K562 (cell line): ENCODE measurements around the gene TRIO. TPM values are rescaled to one million over a fixed set of nuclear protein-coding genes. Genes with fewer than 3 reads are reported as not detected.

ENCODE experiments used
- ATAC-seq: fragments of 200-7000 bp; cut with Tn5 transposase; 3 replicates; pipeline ENCODE4 v1.9.1; 2020; ENCODE audit warnings: moderate library complexity
- BruUV-seq: library from RNA; stranded (reverse); fragments of 400-500 nt; replicated peaks from 2 replicates; lab custom pipeline; 2021; lab: Mats Ljungman, UMichigan
- CTCF ChIA-PET: fragments of 300-600 bp; formaldehyde crosslinking; extraction: SDS; loops from one replicate; lab custom pipeline; 2021; ENCODE audit warnings: low intra/inter-chr PET ratio; lab: Yijun Ruan, JAX
- POLR2A ChIA-PET: fragments of 300-600, 350-650 bp; sonication (Branson Sonifier 250); formaldehyde crosslinking; extraction: SDS; loops from one replicate; lab custom pipeline; 2021; ENCODE audit warnings: antibody characterized with exemption, inconsistent platforms; lab: Yijun Ruan, JAX
- DNase-seq, 4 experiments: peaks; one replicate each; pipeline versions ENCODE4 v3.0.0 to v3.0.0-alpha.2; 2011 to 2018; ENCODE audit warnings: low spot score in 3 of 4, mixed read lengths in 3 of 4; ENCODE audit errors: extremely low read depth in 1 of 4
- FAIRE-seq: peaks from 2 replicates; lab custom pipeline; 2011; peaks lifted over from hg19 to GRCh38; lab: Jason Lieb, UNC
- H2AFZ ChIP-seq: 2 replicates; pipeline ENCODE4 v1.6.0; 2011; ENCODE audit warnings: low read depth, low read length, control low read depth, inconsistent platforms
- H3K27ac ChIP-seq: fragments of 200-600 bp; 3 replicates; pipeline ENCODE4 v1.8.0; 2011; ENCODE audit warnings: low read depth, mild to moderate bottlenecking, control low read depth, inconsistent platforms, low read length, moderate library complexity, mixed read lengths; ENCODE audit errors: extremely low read depth
- H3K27me3 ChIP-seq, 2 experiments: fragments of 300-600 bp in 1 of 2; 2 replicates in 1 of 2; 3 replicates in 1 of 2; pipeline versions ENCODE4 v1.6.0 to v1.8.0; 2011; ENCODE audit warnings: inconsistent platforms in 2 of 2, low read length in 2 of 2, mild to moderate bottlenecking in 1 of 2, mixed read lengths in 1 of 2, moderate library complexity in 1 of 2; ENCODE audit not compliant: control insufficient read depth in 2 of 2, insufficient read depth in 2 of 2
- H3K36me3 ChIP-seq: fragments of 300-600 bp; 3 replicates; pipeline ENCODE4 v1.8.0; 2011; ENCODE audit warnings: mild to moderate bottlenecking, low read length, inconsistent platforms; ENCODE audit not compliant: control insufficient read depth, insufficient read depth
- H3K4me1 ChIP-seq, 2 experiments: fragments of 200-600 bp in 1 of 2; replicated peaks in 1 of 2; 2 replicates in 1 of 2; 3 replicates in 1 of 2; pipeline versions ENCODE4 v1.5.1 to v1.8.0; 2011; ENCODE audit warnings: inconsistent platforms in 2 of 2, low read length in 2 of 2, mild to moderate bottlenecking in 1 of 2, mixed read lengths in 1 of 2, moderate library complexity in 1 of 2; ENCODE audit not compliant: control insufficient read depth in 2 of 2, insufficient read depth in 2 of 2
- H3K4me2 ChIP-seq: 2 replicates; pipeline ENCODE4 v1.6.1; 2011; ENCODE audit warnings: low read length, control low read depth, inconsistent platforms, mixed read lengths; ENCODE audit not compliant: insufficient read depth
- H3K4me3 ChIP-seq: fragments of 200-600 bp; sonication (generic), shearing (Covaris generic); 2 replicates; pipeline ENCODE4 v1.5.1; 2016; ENCODE audit warnings: control low read depth, inconsistent platforms
- H3K79me2 ChIP-seq: fragments of 200-600 bp; 3 replicates; pipeline ENCODE4 v1.8.0; 2011; ENCODE audit warnings: low read length, inconsistent platforms; ENCODE audit not compliant: control insufficient read depth, insufficient read depth
- H3K9ac ChIP-seq, 2 experiments: 2 replicates each; pipeline versions ENCODE4 v1.6.0 to v1.6.1; 2011; ENCODE audit warnings: low read depth in 2 of 2, low read length in 2 of 2, control low read depth in 1 of 2, inconsistent platforms in 1 of 2, mild to moderate bottlenecking in 1 of 2, mixed read lengths in 1 of 2; ENCODE audit not compliant: insufficient read depth in 1 of 2
- H3K9me1 ChIP-seq: one replicate; pipeline ENCODE4 v1.6.0; 2011; ENCODE audit warnings: inconsistent platforms, mild to moderate bottlenecking, low read length, moderate library complexity; ENCODE audit not compliant: control insufficient read depth, insufficient read depth
- H3K9me3 ChIP-seq: replicated peaks from 2 replicates; pipeline ENCODE4 v1.5.1; 2011; ENCODE audit warnings: low read depth, low read length, inconsistent platforms; ENCODE audit not compliant: control insufficient read depth, insufficient read depth
- H4K20me1 ChIP-seq: replicated peaks from 2 replicates; pipeline ENCODE4 v1.6.1; 2011; ENCODE audit warnings: low read length, inconsistent platforms, mixed read lengths; ENCODE audit not compliant: control insufficient read depth, insufficient read depth
- CEBPB ChIP-seq: fragments of 450-650 bp; IDR thresholded peaks from 2 replicates; pipeline ENCODE4 v1.6.1; 2016; ENCODE audit warnings: missing genetic modification characterization, missing compliant biosample characterization
- FIP1L1 ChIP-seq: fragments of 200-400 bp; formaldehyde crosslinking; IDR thresholded peaks from 2 replicates; pipeline ENCODE4 v1.6.1; 2018; ENCODE audit warnings: mild to moderate bottlenecking, low read depth, low read length; ENCODE audit not compliant: poor library complexity, severe bottlenecking
- POU5F1 ChIP-seq: fragments of 150-350 bp; IDR thresholded peaks from 2 replicates; pipeline ENCODE4 v1.6.1; 2014; ENCODE audit warnings: borderline replicate concordance, low read length, low read depth, mild to moderate bottlenecking; ENCODE audit not compliant: partially characterized antibody
- STAT5A ChIP-seq: IDR thresholded peaks from 2 replicates; pipeline ENCODE4 v1.6.1; 2012; ENCODE audit warnings: low read length, inconsistent platforms, borderline replicate concordance
- ZNF134 ChIP-seq: fragments of 250-450 bp; sonication (Bioruptor Pico); conservative IDR thresholded peaks from 2 replicates; pipeline ENCODE4 v1.4.0; 2020
- WGBS: fragments of 100-300 bp; shearing (Covaris generic); methylation state at CpG from one replicate; pipeline ENCODE4 v1.1.6; 2016; ENCODE audit warnings: low coverage, mixed read lengths; ENCODE audit not compliant: insufficient coverage; ENCODE audit errors: missing lambda C conversion rate; 5-methylcytosine and 5-hydroxymethylcytosine counted together
- in situ Hi-C: fragments of 300-500 bp; cut with MboI; formaldehyde crosslinking; loops from 4 replicates; pipeline ENCODE4 v1.15.0; 2018; ENCODE audit warnings: inconsistent platforms, mixed read lengths
- intact Hi-C: fragments of 100-400 bp; cut with micrococcal nuclease; formaldehyde crosslinking; loops from 2 replicates; pipeline ENCODE4 v1.14.2; 2022
- polyA plus RNA-seq, 8 experiments: library from polyadenylated mRNA; depleted of rRNA in 4 of 8; stranded (reverse) in 5 of 8; unstranded in 3 of 8; fragments of >200 nt; fragmentation: Nextera tagmentation in 2 of 8; fragmentation: Illumina TruSeq in 1 of 8; extraction: Ambion mirVana in 2 of 8; extraction: Trizol in 1 of 8; gene quantifications; 2 replicates each; pipeline versions ENCODE4 v1.2.1 to v1.2.3, GENCODE V29; 2011 to 2014; ENCODE audit warnings: inconsistent platforms in 1 of 8, missing spikeins in 1 of 8
- total RNA-seq, 7 experiments: library from RNA; depleted of rRNA in 6 of 7; stranded (reverse); fragments of >200 nt in 6 of 7; fragmentation: Illumina TruSeq in 2 of 7; extraction: Trizol in 2 of 7; gene quantifications; 2 replicates each; pipeline versions ENCODE4 v1.2.1 to v1.2.3, GENCODE V29; 2011 to 2021; ENCODE audit warnings: low replicate concordance in 1 of 7
- TF ChIP-seq, protein P1 (sequence below): fragments of 250-450 bp; sonication (Bioruptor Pico); IDR thresholded peaks from 2 replicates; pipeline ENCODE4 v1.5.0; 2021; ENCODE audit warnings: mild to moderate bottlenecking, moderate library complexity
- TF ChIP-seq, protein P2 (sequence below): fragments of 200-800 bp; sonication (Bioruptor generic); IDR thresholded peaks from 2 replicates; pipeline ENCODE4 v1.6.1; 2017; ENCODE audit warnings: missing genetic modification characterization, missing compliant biosample characterization
- TF ChIP-seq, protein P3 (sequence below), 3 experiments: IDR thresholded peaks in 2 of 3; conservative IDR thresholded peaks in 1 of 3; 2 replicates each; pipeline ENCODE4 v1.5.1; 2011 to 2012; ENCODE audit warnings: low read length in 3 of 3, mild to moderate bottlenecking in 3 of 3, control low read depth in 2 of 3, improper control_type of control experiment in 1 of 3, inconsistent platforms in 1 of 3, low read depth in 1 of 3, mixed read lengths in 1 of 3, moderate library complexity in 1 of 3; ENCODE audit not compliant: insufficient read depth in 2 of 3

TRIO gene
- total and polyA plus RNA-seq, 9 of the 15 experiments (the other 6 are each of a cell fraction or from before 2014, with no cell fraction given), result 0.24 to 5.0 (median 1.1) TPM

DNA sequence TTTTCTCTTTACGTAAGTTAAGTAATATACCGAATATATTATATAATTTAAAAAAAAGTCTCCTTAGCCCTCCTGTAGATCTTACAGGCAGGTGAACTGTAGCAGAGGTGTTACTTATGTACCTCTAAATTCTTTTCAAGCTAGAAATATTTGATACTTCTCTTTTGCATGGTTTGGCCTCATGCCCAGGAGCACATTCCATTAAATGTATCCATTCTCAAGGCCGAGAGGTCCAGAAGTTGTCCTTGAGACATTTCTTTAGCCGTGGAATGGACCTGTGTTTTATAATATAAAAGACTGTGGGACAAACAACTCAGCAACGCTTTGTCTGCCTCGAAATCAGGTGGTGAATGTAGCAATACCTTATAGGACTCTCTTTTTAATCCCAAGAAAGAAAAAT lies 184.5 kb downstream of the TRIO start:
- BruUV-seq, result no TSS peak
- ATAC-seq (no peak), FAIRE-seq (no peak), DNase-seq (no peak)
- H2AFZ ChIP-seq, result no peak overlapping the region
- ChIA-PET CTCF (no interaction called here), POLR2A (interaction anchor here (1.2 kb wide), 1 partner anchor 12 kb away, joined by 3 read pairs; no protein-coding TSS in a partner anchor)
- H3K9ac ChIP-seq, result no peak overlapping the region
- H3K9me3 ChIP-seq, result no peaks in the 10 kb centered on the region
- H3K9me1 ChIP-seq, result no peaks in the 10 kb centered on the region
- in situ Hi-C loops (no loop called here), intact Hi-C loops (no loop called here)
- H3K4me1 ChIP-seq, result peaks cover 0 to 10% of the 10 kb centered on the region in 2 experiments; a peak in 3 of 5 replicates
- 0 out of 2 replicates have a peak, but pooled peaks cover 6% of the 10 kb centered on the region for H4K20me1 ChIP-seq
- no peaks in the 10 kb centered on the region for H3K79me2 ChIP-seq
- H3K36me3 ChIP-seq, result no peaks in the 10 kb centered on the region
- 24% methylated on average over 6 of the region's 6 CpGs for WGBS
- TF ChIP-seq CEBPB (tag) (no peak), FIP1L1 (no peak), STAT5A (no peak), POU5F1 (no peak), ZNF134 (CRISPR knock-in tag) (no peak)
- H3K4me3 ChIP-seq, result no peak overlapping the region
- no peak overlapping the region for H3K27ac ChIP-seq
- H3K27me3 ChIP-seq, result peaks cover 5 to 8% of the 10 kb centered on the region in 2 experiments; a peak in 2 of 5 replicates
- H3K4me2 ChIP-seq, result no peak overlapping the region

DNA sequence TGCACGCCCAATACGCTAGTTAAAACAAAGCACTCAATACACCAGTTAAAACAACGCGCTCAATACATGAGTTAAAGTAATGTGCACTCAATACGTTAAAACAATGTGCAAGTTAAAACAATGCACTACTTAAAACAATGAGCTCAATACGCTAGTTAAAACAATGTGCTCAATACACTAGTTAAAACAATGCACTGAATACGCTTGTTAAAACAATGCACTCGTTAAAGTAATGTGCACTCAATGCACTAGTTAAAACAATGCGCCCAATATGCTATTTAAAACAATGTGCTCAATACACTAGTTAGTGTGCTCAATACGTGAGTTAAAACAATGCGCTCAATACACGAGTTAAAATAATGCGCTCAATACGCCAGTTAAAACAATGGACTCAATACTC lies 185.0 kb downstream of the TRIO start:
- H3K4me1 ChIP-seq, result peaks cover 0 to 10% of the 10 kb centered on the region in 2 experiments; a peak in 3 of 5 replicates
- POLR2A ChIA-PET, result interaction anchor here (1.2 kb wide), 1 partner anchor 12 kb away, joined by 3 read pairs; no protein-coding TSS in a partner anchor
- WGBS, result 48% methylated on average over 14 of the region's 14 CpGs
- no TSS peak for BruUV-seq
- 0 out of 2 replicates have a peak, but pooled peaks cover 6% of the 10 kb centered on the region for H4K20me1 ChIP-seq
- in situ Hi-C loops, result no loop called here
- FAIRE-seq (no peak), ATAC-seq (no peak), DNase-seq (no peak)
- H3K27ac ChIP-seq, result no peak overlapping the region
- intact Hi-C loops, result no loop called here
- no peak overlapping the region for H3K4me2 ChIP-seq
- H3K4me3 ChIP-seq, result no peak overlapping the region
- CTCF ChIA-PET, result no interaction called here
- no peaks in the 10 kb centered on the region for H3K36me3 ChIP-seq
- no peak overlapping the region for H3K9ac ChIP-seq
- H3K9me3 ChIP-seq, result no peaks in the 10 kb centered on the region
- no peaks in the 10 kb centered on the region for H3K79me2 ChIP-seq
- H3K27me3 ChIP-seq, result peaks cover 10% of the 10 kb centered on the region in 2 experiments; a peak in 4 of 5 replicates
- no peak overlapping the region for H2AFZ ChIP-seq
- no peaks in the 10 kb centered on the region for H3K9me1 ChIP-seq
- TF ChIP-seq, protein P1, sequence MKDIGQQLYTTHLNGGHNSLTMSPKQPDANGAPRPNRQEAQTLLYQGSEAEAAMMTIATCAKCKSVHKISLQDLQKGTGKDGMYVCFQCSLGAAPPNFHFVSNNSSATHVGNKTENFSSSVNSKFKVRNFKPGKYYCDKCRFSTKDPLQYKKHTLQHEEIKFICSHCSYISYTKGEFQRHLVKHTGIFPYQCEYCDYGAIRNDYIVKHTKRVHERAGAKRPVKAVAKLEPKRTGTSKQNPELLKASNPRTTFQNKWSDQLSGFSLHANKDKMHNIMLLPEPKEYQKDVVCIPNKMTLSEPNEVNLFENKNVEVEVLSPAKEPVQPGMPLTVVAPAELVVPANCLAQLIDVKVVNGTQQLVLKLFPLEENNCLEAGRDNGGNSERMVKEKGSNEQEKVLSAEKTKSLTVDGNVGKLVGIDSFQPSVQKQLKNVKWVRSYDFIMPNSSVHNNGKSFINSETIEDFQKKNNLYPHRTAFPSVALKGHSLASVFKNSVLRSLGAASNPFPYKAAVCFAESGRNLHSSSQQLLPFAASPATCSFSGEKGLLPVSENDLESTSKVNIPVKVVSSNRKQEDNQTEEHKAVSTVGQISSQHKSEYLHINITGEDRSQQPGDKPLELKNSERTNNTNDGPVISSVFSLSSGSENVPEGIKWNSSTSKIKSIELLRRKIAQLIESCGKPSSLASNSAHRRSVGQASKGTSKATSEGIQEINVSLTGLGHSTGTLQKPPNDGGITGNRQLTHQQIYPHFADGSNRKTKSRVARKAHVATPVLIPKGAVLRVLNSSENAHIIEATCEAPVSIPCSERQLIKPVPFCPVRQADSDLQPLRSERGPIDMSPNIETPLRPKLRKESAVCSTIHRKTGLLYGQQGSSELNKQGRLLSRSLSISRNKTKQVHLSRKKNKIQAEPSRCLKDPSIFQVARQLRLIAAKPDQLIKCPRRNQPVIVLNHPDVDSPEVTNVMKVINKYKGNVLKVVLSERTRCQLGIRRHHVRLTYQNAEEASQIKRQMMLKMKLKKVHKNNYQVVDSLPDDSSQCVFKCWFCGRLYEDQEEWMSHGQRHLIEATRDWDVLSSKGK, result no peak
- TF ChIP-seq, protein P2, sequence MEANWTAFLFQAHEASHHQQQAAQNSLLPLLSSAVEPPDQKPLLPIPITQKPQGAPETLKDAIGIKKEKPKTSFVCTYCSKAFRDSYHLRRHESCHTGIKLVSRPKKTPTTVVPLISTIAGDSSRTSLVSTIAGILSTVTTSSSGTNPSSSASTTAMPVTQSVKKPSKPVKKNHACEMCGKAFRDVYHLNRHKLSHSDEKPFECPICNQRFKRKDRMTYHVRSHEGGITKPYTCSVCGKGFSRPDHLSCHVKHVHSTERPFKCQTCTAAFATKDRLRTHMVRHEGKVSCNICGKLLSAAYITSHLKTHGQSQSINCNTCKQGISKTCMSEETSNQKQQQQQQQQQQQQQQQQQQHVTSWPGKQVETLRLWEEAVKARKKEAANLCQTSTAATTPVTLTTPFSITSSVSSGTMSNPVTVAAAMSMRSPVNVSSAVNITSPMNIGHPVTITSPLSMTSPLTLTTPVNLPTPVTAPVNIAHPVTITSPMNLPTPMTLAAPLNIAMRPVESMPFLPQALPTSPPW (CRISPR knock-in tag), result no peak
- TF ChIP-seq, protein P3, sequence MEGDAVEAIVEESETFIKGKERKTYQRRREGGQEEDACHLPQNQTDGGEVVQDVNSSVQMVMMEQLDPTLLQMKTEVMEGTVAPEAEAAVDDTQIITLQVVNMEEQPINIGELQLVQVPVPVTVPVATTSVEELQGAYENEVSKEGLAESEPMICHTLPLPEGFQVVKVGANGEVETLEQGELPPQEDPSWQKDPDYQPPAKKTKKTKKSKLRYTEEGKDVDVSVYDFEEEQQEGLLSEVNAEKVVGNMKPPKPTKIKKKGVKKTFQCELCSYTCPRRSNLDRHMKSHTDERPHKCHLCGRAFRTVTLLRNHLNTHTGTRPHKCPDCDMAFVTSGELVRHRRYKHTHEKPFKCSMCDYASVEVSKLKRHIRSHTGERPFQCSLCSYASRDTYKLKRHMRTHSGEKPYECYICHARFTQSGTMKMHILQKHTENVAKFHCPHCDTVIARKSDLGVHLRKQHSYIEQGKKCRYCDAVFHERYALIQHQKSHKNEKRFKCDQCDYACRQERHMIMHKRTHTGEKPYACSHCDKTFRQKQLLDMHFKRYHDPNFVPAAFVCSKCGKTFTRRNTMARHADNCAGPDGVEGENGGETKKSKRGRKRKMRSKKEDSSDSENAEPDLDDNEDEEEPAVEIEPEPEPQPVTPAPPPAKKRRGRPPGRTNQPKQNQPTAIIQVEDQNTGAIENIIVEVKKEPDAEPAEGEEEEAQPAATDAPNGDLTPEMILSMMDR (IDR thresholded peaks at IDR 0.05 in 2 of 3, conservative IDR thresholded peaks at IDR 0.05 in 1 of 3; ENCODE audit: insufficient read depth in 2 of 3, low read depth in 1 of 3, low read length in 3 of 3), result no peak
